Fibroblast of the aortic adventitia (primary cell): ENCODE data around the gene TRAF3. TPM values are rescaled to one million over a fixed set of nuclear protein-coding genes. Genes with fewer than 3 reads are reported as not detected.

Source experiments
- DNase-seq: peaks from one replicate; pipeline ENCODE4 v3.0.0-alpha.2; 2010; ENCODE audit warnings: low read depth
- H3K4me3 ChIP-seq: 2 replicates; pipeline ENCODE4 v1.5.1; 2011; ENCODE audit warnings: low read depth, mild to moderate bottlenecking, control low read depth, low read length, moderate library complexity
- CTCF ChIP-seq: IDR thresholded peaks from 2 replicates; pipeline ENCODE4 v1.5.1; 2011; ENCODE audit warnings: mild to moderate bottlenecking, low read length, control low read depth, inconsistent platforms; ENCODE audit not compliant: insufficient read depth
- total RNA-seq: library from RNA; depleted of rRNA; stranded (reverse); fragments of >200 nt; gene quantifications from 2 replicates; pipeline ENCODE4 v1.2.3, GENCODE V29; 2012; ENCODE audit warnings: low replicate concordance

The TRAF3 gene
- total RNA-seq, 1 donor, result 19.3 TPM

GRCh38 chr14:102902523-102903247 lies 125.4 kb downstream of the TRAF3 start:
- no peak for DNase-seq
- no peak for TF ChIP-seq CTCF
- H3K4me3 ChIP-seq, result no peak overlapping the region

GRCh38 chr14:102903248-102903888 lies 126.1 kb downstream of the TRAF3 start:
- H3K4me3 ChIP-seq, result no peak overlapping the region
- DNase-seq, result no peak
- TF ChIP-seq CTCF, result no peak

- no peak overlapping the region for H3K4me3 ChIP-seq
- DNase-seq, result no peak
- no peak for TF ChIP-seq CTCF
These were observed 126.8 kb downstream of the TRAF3 start for GRCh38 chr14:102903889-102904512.

- H3K4me3 ChIP-seq, result no peak overlapping the region
- TF ChIP-seq CTCF, result no peak
- no peak for DNase-seq
These were observed 128.2 kb downstream of the TRAF3 start for GRCh38 chr14:102905116-102906108.

- TF ChIP-seq CTCF, result no peak
- no peak overlapping the region for H3K4me3 ChIP-seq
- no peak for DNase-seq
These were observed 129.5 kb downstream of the TRAF3 start for GRCh38 chr14:102906616-102907302.

- H3K4me3 ChIP-seq, result no peak overlapping the region
- no peak for DNase-seq
- TF ChIP-seq CTCF, result no peak
These were observed 130.1 kb downstream of the TRAF3 start for GRCh38 chr14:102907303-102907844.
